GM19395 (cell line): ENCODE results near the gene PLS3.
A peak's percentile ranks its signal among the peaks of the same experiment; 100 is the strongest.

ENCODE experiments used
- ATAC-seq: cut with Tn5 transposase; IDR thresholded peaks from one replicate; pipeline ENCODE4 v1.9.1; 2021; ENCODE audit warnings: mild to moderate bottlenecking, moderate library complexity; ENCODE audit not compliant: unreplicated experiment

PLS3 gene

DNA sequence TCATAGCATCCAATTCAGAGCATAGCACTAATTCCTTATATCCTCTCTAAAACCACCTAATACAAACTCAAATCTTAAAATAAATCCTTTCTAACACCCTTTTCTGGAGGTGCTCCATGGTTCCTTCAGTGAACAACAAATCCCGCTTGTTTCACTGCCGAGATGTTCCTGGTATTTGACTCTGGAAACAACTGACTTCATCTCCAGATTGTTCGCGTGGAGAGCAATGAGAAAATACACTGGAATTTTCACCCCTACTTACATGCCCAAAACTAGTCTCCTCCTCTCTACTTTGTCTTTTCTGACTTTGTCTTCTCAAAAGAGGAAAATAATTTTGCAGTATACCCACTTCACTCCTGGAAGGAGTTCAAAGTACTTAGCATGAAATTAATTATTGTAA, 129.0 kb downstream of the PLS3 start:
- ATAC-seq, result no peak

DNA sequence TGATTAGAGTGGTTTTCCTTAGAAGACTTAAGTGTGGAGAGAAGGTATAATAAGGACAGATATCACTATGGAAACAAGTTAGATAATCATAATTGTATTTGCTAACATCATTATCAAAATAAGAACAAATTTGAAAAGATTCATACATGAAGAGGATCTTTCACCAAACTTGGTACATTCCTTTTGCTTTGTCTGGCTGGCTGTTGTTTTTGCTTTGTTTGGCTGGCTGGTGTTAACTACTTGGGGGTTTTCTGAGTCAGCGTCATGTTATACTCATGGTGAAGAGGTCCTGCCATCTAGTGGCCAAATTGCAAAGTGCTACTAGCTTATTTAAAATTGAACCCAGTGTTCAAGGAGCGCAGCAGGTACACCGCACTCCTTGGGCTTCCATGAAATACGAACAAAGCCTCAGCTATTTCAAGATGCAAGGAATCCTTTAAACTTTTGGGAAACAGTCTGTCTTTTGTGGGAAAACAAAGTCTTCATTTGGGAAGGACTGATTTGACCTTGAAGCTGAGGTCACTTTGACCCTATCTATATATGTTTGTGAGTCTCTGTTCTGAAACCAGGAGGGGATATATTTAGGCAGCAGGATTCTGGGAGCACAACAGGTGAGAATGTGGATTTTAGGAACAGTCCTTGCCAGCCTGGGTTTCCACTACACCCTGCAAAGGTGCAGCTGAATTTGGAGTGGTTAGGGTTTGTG, 129.7 kb downstream of the PLS3 start:
- ATAC-seq, result peak; percentile 98

DNA sequence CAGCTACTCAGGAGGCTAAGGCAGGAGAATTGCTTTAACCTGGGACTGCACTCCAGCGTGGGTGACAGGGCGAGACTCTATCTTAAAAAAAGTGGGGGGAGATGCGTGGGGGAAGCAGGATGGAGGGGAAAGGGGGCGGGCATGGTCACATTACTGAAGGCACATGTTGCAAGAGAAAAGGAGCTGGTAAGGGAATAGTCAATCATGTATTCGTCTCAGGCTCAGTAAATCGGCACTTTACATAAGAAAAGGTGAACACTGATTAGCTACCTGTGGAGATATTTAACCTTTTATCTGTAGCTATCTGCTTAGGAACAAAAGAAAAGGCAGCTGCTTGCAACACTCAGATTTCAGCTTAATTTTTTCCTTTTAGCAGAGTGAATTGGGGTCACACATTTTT, 132.5 kb downstream of the PLS3 start:
- ATAC-seq, result no peak

DNA sequence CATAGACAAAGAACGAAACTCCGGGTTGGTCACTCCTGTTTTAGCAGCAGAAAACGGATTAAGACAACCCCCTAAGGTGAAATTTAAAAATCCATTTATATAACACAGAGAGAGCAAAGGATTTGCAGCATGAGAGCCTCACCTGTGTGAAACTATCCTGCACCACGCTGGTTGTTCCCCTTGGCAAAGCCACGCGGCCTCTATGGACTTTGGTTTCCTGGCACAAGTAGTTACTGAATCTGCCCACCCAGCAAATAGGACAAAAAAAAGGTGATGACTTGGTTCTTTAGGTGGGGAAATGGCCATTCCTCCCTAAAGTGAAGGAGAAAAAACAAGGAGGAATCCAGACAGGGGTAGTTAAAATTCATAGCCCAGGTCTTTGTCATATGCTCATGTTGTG, 133.1 kb downstream of the PLS3 start:
- no peak for ATAC-seq

DNA sequence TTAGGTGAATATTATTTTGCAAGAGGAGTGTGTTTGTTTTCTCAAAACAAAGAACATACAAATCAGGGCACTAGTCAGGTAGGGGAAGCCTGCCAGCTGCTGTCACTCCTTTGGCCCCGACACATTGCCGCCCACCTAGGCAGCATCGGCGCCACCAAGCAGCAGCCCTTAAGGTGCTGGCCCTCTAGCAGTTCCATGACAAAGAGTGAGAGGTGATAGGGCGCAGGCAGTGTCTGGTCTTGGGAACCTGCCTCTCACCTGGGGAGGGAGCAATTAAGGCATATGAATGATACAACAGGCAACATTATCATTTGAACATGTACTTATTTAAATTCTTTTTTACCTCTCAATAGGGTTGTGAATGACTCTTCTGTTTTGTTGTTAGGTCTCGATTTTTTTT, 135.1 kb downstream of the PLS3 start:
- no peak for ATAC-seq

DNA sequence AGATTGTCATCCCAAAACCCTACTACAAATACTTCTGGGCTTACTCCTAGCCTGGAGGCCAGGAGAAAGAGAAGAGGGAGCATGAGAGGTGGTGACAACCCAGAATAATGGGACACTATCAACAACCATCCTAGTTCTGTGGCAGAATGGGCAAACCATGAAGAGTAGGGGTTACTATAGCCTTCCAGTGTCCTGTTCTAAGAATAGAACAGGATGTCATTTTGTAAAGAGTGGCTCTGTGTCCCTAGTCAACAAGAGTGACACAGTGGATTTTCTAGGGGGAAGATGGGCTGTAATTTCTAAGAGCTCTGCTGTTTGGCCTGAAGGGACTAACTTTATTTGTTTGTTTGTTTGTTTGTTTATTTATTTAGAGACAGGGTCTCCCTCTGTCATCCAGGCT, 136.0 kb downstream of the PLS3 start:
- no peak for ATAC-seq

DNA sequence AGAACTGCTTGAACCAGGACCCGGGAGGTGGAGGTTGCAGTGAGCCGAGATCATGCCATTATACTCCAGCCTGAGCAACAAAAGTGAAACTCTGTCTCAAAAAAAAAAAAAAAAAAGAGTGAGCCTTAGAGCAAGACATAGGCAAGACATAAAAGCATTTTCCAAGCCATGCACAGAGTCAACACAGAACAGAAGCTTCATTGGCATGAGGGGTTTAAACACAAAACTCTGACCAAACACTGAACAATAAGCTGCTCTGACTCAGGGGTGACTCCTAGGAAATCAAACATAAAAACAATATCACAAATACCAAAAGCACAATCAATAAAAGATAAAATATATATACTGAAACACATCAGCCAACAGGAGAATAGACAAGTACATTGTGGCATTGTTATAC, 136.8 kb downstream of the PLS3 start:
- ATAC-seq, result no peak
